CD4-positive, alpha-beta T cell treated with Interleukin-17A for 4 hours (primary cell): ENCODE data around the gene STK32C.
"Not testable (repeated sequence)": the region's sequence is repeated elsewhere in the genome, so short reads cannot be mapped to it uniquely, and the experiment has no call there.

Source experiments
- DNase-seq: peaks from one replicate; pipeline ENCODE4 v3.0.0-alpha.2; 2020; ENCODE audit warnings: mixed read lengths

The STK32C gene

DNA sequence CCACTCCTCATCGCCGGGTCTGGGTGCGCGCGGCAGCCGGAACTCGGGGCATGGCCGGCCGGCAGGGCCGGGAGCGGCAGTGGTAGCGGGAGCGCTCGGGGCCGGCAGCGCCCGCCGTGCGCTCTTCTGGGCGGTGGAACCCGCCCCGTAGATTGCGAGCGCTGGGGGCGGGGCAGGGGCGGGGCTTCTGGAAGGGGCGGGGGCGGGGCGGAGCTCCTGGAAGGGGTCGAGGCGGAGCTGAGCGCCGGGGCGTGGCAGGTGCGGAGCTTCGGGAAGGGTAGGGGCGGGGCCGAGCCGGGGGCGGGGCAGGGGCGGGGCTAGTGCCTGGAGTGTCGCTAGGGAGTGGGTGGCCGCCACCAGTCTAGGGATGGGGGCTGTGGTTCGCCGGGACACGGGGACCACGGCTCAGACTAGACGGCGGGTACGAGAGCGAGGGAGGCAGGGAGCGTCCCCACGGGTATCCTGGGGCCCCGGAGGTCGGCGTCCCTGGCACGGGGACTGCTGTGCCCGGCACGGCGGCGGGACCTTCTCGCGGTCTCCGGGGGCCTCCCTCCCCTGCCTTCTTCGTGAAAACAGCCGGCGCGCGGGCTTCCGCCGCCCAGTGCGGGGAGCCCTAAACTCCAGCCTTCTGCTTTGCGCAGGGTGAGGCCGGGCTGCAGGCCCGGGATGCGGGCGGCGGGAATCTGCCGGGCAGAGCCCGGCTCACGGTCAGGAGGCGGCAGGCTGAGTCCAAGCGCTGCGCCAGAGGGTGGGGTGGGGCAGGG is at the start of gene STK32C:
TSS of gene STK32C (minus strand) at position 128 of the 764 bp plus-strand sequence. CDS start at position 11, 117 bp downstream.
- DNase-seq = peak; percentile 99

DNA sequence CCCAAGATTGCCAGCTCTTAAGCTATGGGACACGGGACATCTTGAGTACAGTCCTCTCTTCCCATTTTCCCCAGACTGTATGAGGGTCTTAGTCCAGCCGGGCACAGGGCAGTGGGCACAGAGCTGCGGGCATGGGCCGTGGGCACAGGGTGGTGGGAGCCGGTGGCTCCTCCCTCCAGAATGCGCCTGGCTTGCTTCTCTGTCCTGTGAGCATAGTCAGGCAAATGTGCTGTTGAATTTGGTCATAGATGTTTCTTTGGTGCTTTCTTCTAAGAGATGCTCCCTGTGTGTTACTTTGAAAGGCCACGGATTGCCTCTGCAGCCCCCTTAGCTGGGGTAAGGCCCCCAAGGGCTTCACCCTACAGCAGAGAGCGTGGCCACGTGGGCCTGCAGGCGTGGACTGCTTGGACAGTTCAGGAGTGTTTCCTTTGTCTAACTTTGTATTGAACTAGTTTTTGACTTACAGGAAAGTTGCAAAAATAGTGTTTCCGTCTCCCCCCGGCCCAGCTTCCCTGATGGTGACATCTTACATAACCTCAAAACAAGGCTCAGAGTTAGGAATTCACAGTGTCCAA is 49.0 kb upstream of the STK32C start:
- no peak for DNase-seq

DNA sequence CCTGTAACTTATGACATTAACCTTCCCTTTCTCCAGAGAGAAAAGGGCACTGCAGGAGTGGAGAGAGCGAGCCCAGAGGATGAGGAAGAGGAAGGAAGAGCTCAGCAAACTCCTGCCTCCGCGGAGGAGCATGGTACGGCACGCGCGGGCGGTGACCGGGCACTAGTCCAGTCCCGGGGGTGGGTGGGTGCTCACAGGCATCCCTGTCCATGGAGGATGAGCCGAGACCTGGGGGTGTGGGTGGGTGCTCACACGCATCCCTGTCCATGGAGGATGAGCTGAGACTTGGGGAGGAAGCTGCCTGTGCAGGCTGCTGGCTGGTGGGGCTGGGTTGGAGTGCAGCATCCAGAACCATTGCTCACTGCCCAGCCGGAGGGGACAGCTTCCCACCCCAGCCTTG is 48.0 kb upstream of the STK32C start:
- no peak for DNase-seq

DNA sequence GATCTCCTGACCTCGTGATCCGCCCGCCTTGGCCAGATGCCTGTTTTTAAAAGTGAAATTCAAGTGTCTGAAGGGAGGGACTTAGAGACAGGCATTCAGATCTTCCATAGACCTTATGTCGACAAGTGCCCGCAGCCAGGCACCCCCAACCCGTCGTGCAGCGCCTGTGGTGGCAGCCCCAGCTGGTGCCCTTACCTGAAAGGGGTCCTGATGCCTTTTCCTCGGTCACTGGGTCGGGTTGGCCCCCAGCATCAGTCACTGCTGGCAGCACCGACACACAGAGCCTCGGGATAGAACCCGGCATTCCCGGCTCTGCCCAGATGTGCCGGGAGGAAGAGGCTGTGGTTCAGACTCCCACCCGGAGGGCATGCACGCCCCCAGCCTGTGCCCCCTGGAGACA is 47.5 kb upstream of the STK32C start:
- no peak for DNase-seq

DNA sequence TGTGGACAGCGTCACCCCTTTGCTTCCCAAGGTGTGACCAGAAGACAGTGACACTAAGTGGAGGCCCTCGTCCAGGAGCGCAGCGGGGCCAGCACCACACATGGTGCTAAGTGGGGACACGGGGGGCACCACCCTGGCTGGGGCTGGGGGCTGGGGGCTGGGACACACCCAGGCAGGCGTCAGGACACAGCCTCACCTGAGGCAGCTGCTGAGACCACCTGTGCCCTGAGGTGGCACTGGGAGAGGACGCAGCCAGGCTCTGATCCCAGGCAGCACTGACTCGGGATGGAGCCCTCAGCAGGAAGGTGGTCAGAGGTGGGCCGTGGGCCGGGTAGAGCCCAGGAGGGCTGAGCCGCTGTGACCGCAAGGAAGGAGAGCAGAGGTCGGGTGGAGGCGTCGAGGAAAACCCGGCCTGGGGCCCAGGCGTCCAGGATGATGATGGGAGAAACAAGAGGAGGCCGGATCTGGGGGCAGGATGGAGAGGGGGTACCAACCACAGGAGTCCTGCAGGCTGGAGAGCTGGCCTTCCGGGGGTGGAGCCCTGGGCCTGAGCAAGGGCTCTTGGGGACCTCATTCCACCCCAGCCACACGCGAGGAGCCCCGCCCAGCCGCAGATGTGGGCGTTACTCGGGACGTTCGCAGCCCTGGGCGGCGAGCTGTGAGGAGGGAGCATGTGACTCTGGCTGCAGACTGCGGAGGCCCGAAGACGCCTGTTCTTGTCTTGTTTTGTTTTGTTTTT is 46.8 kb upstream of the STK32C start:
- no peak for DNase-seq

DNA sequence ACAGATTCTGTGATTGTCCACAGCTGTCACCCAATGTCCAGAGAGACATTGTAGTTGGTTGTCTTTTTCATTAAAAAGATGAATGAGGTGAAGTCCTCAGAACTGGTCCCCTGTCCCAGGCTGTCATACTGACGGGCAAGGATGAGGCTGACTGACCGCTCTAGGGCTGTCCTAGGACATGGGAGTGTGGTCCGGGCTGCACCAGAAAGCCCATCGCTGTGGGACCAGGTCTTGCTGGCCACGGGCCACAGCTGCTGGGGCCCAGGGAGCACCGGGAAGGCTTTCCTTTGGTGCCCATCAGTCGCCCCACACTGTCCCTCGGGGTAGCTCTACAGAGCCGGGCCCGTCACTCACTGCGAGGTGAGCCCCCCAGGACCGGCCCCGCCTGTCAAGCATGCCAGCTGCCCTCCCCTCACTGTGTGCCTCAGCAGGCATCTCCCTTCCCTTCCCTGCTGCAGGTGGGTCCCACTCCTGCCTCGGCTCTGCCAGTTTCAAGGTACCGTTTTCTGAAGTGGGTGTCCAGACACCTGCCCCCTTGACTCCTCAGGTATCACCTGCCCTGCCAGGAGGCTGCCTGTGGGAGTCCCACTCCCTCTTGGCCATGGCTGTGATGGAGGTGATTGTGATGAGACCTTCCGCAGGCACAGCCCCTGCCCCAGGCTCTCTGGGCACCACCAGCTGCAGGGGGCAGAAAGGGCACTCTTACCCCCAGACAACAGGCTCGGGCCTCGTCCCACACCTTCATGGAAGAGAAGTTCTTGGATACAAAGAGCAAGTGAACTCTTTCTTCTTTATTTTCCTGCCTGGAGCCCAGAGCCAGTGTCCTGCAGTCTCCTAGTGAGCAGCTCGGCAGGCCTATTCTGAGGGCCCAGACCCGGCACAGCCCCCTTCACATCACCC is 46.0 kb upstream of the STK32C start:
- DNase-seq = no peak

DNA sequence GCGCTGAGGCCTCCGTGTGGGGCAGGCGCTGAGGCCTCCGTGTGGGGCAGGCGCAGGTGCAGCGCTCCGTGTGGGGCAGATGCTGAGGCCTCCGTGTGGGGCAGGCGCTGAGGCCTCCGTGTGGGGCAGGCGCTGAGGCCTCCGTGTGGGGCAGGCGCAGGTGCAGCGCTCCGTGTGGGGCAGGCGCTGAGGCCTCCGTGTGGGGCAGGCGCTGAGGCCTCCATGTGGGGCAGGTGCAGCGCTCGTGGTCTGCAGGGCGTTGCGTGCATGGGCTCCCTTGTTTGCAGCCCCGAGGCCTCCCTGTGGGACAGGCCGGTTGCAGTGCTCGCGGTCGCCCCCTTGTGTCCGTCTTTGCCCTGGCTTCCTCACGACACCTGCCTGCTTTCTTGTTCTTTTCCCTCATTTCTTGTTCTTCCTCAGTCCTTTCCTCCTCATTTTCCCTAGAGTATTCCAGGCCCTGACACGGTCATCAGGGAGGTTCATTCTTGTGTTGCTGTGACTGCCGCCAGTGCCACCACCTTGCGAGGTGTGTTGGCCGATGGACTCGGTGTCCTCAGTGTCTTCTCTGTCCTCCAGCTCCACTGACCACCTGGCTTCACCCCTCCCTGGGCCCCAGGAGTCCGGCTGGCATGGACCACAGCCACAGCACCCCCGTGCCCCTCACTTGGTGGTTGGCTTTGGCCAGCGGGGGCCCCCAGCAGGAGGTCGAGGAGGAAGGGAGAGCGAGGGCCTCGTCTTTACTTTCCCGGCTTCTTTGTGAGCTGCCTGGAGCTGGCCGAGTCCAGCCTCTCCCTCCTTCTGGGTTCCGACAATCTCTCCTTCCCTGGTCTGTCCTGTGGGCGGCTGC is 44.9 kb upstream of the STK32C start:
- DNase-seq = peak; percentile 88

DNA sequence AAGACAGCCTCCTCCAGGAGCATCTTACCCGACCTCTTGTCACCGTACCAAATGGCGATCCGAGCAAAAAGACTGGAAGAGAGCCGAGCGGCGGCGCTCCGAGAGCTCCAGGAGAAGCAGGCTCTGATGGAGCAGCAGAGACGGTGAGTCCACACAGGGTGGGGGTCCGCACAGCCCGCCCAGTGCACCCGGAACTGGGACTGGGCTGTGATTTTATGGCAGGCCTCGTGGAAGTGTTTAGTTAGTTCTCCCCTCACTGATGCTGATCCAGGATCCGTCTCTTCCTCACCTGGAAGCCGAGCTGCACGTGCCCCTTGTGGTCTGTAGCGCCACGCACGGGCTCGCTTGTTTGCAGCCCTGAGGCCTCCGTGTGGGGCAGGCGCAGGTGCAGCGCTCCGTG is 43.9 kb upstream of the STK32C start:
- DNase-seq = no peak

DNA sequence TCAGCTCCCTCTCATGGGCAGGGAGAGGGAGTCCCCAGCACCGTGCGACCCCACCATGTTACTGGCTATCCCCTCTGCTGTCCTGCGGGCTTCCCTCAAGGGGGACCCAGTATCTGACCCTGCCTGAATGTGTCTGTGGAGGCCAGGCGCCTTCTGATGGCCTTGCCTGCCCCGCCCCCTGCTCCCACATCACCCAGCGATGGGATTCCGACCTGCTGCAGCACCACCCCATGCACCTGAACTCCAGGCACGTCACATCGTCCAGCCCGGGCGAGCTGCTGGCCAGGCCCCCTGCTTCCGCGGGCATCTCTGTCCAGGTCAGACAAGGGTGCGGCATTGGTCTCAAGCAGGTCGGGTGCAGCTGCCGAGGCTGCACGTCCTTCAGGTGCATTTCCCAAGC is 43.2 kb upstream of the STK32C start:
- no peak for DNase-seq

DNA sequence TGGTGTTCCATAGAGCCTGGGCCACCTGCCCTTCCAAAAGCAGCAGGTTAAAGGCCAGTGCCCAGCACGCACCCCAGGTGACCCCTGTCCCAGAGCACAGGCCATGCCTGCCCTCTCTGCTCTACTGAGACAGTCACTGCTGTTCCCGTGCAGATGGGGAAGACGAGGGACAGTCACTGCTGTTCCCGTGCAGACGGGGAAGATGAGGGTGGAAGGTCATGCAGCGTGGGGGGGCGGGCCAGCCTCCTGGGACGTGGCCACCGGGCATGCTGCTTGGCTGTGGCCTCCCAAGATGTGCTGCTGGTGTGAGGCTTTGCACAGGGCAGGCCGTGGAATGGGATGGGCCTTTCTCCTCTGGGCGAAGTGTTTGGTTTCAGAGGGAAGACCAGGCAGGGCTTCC is 42.6 kb upstream of the STK32C start:
- no peak for DNase-seq

DNA sequence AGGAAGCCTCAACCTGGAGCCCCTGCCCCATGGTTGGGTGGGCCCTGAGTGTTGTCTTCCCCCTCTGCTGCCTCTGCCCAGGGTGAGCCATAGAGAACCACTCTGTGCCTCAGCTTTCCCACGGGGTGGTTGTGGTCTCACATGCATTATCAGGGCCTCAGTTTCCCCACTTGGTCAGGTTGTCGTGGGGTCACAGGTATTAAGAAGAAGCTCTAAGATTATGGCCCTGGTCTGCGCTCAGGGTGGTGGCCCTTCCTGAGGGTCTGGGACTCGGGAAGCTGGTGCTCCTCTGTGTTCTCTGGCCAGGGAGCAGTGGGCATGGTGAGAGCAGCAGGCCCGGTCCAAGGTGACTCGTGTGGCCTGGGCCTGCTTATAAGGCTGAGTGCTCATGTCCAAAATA is 42.0 kb upstream of the STK32C start:
- no peak for DNase-seq

DNA sequence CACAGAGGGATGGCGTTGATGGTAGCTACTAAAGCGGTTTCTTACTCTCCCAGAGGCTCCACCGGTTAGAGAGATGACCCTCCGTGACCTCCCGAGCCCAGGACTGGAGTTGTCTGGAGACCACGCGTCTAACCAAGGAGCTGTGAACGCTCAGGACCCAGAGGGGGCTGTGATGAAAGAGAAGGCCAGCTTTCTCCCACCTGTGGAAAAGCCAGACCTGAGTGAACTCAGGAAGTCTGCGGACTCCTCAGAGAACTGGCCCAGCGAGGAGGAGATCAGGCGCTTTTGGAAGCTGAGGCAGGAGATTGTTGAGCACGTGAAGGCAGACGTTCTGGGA is 40.1 kb upstream of the STK32C start:
- DNase-seq = no peak

DNA sequence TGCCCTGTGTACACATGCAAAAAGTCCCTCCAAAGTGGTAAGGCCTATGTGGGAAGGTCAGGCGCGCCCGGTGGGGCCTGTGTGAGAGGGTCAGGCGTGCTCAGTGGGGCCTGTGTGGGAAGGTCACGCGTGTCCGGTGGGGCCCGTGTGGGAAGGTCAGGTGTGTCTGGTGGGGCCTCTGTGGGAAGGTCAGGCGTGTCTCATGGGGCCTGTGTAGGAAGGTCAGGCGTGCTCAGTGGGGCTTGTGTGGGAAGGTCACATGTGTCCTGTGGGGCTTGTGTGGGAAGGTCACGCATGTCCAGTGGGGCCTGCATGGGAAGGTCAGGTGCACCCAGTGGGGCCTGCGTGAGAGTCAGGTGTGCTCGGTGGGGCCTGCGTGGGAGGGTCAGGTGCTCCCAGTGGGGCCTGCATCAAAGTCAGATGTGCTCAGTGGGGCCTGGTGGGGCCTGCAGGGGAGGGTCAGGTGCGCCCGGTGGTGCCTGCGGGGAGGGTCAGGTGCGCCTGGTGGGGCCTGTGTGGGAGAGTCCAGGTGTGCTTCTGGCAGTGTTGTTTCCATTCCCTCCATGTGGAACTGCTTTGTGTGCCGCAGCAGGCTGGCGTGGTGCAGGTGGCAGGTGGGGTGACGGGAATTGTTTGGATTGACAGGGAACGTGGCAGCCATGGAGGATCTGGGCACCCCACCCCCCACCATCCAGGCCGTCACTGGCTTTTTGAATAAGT is 39.6 kb upstream of the STK32C start:
- no peak for DNase-seq

DNA sequence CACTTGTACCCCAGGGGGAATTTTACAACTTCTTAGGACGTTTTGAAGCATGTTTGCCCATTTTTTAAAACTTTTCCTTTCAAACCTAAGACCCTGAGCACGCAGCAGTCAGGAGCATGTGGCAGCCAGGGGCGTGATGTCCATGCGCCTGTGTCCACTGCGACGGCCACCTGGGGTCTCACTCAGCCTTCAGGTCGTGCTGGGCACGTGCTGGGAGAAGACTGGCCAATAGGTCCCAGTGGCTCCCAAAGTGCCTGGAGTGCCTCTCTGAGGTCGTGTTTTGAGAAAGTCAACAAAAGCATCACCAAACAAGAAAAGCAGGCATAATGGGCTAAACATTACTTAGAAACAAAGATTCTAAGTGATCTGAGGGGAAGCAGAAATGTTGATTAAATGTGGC is 39.1 kb upstream of the STK32C start:
- no peak for DNase-seq

DNA sequence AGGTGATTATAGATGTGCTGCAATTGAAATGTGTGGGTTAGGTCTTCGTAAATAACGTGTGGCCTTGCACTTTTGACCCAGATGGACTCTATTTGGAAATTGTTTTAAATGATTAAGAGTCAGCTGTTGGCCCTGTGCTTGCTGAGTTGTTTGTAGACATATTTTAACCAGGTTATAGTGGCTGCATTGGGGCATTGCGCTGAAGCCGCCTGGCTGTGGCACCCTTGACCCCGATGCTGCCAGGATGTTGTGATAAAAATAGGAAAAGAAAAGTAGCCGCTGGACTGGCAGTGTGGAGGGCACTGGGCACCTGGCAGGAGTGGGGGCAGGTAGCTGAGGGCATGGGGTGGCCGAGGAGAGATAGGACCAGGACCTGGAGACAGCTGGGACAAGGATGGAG is 37.6 kb upstream of the STK32C start:
- no peak for DNase-seq

DNA sequence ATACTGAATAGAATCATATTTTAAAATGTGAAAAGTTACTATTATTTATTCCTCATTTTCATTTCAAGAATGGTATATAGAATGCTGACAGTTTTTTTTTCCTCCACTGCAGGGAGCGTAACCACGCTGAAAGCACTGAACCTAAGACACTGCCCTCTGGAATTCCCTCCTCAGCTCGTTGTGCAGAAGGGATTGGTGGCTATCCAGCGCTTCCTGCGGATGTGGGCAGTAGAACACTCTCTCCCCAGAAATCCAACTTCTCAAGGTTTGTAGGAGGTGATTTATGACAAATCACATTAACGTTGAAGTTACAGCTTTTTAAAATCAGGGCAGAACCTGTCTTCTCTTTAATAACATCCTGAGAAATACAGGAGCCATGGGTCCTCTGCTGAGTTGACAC is 36.6 kb upstream of the STK32C start:
- no peak for DNase-seq

DNA sequence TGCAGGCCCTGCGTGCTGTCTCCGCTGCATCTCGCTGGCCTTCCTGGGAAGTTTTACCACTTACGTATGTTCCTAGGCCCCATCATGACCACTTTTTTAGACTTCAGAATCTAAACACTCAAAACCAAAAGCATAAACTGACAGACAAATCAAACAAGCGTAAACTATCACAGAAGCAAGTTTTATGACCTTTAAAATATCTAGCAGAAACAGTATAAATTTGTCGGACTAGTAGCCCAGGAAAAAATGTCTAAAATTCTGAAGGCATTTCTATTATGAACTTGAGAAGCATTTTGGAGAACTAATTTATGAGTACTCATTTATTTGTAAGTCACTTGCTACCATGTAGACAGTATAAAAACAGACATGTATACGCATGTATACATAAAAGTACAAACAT is 34.8 kb upstream of the STK32C start:
- no peak for DNase-seq

DNA sequence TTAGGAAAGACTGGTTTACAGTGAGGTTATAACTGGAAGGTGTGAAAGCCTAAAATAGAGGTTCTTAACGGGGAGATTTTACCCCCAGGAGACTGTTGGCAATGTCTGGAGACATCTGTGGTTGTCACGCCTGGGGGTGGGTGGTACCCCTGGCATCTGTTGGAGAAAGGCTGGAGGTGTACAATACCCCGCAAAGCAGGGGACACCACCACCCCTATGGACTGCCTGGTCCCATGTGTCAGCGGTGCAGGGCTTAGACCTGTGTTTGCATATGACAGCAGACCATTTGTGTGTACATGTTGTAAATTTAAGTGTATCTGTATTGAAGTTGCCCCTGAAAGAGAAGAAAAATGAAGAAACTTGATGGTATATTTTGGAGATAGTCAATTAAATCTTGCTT is 34.0 kb upstream of the STK32C start:
- DNase-seq = no peak

DNA sequence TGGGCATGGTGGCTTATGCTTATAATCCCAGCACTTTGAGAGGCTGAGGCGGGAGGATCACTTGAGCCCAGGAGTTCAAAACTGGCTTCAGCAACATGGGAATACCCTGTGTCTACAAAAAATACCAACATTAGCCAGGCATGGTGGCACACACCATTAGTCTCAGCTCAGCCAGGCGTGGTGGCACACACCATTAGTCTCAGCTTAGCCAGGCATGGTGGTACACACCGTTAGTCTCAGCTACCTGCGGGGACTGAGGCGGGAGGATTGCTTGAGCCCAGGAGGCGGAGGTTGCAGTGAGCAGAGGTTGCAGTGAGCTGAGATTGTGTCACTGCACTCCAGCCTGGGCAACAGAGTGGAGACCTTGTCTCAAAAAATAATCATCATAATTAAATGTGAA is 33.3 kb upstream of the STK32C start:
- no peak for DNase-seq

DNA sequence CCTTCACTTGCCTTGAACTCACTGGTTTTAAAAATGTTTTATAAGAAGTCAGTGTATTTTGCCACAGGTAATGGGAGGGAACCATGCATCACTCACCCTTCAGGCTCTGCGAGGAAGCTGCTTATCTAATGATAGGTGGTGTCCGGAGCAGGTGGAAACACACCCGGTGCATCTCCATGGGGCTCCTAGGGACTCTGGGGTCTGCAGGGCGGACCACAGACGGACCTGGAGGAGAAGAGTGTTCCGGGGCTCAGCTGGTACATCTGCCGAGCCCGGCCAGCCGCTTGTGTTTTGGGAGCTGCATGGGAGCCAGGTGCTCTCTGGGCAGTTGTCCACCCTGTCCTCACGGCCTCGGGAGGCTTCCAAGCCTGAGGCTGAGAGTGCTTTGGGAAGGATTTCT is 31.5 kb upstream of the STK32C start:
- no peak for DNase-seq

DNA sequence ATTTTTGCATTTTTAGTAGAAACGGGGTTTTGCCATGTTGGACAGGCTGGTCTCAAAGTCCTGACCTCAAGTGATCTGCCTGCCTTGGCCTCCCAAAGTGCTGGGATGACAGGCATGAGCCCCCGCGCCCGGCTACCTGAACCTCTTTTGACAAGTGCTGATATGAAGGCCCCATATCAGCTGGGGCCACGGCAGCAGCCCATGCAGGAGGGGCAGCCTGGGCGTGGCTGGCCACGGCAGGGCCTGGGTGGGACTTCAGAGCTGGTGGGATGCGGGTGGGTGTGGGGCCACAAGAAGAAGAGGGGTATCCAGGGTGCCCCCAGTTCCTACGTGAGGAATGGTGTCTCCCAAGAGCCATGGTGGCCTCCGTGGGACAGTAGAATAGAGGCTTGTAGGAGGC is 31.1 kb upstream of the STK32C start:
- no peak for DNase-seq

DNA sequence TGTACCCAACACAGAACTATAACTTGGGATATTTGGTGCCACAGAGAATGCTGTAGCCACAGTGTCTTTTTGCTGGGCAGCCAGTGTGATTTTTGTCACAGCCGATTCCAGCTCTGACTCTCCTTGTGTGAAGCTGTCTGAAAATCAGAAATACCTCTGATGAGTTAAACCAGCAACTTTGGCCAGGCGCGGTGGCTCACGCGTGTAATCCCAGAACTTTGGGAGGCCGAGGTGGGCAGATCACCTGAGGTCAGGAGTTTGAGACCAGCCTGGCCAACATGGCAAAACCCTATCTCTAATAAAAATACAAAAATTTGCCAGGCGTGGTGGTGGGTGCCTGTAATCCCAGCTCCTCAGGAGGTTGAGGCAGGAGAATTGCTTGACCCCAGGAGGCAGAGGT is 30.1 kb upstream of the STK32C start:
- not testable (repeated sequence) for DNase-seq
